HepG2 (cell line): Measurements from ENCODE around the gene P3H4. TPM values are rescaled to one million over a fixed set of nuclear protein-coding genes. Genes with fewer than 3 reads are reported as not detected.

Source experiments
- BRD4 ChIP-seq: sonication (generic); formaldehyde crosslinking; IDR thresholded peaks from 2 replicates; pipeline ENCODE4 v1.4.0; 2020; ENCODE audit warnings: missing genetic modification reagents
- CC2D1A ChIP-seq: sonication (generic); formaldehyde crosslinking; IDR thresholded peaks from 2 replicates; pipeline ENCODE4 v1.8.1; 2023; ENCODE audit warnings: mild to moderate bottlenecking, missing genetic modification reagents
- GABPA ChIP-seq, 2 experiments: IDR thresholded peaks; 2 replicates each; pipeline ENCODE4 v1.6.1; 2011 to 2016; ENCODE audit warnings: low read depth in 2 of 2, low read length in 1 of 2, missing biosample characterization in 1 of 2, missing genetic modification characterization in 1 of 2
- NFE2L2 ChIP-seq: fragments of 150-350 bp; IDR thresholded peaks from 2 replicates; pipeline ENCODE4 v1.6.1; 2014; ENCODE audit warnings: low read length
- RFX3 ChIP-seq: IDR thresholded peaks from 2 replicates; pipeline ENCODE4 v1.6.1; 2016; ENCODE audit warnings: missing biosample characterization, missing genetic modification reagents
- SNAI1 ChIP-seq: sonication (generic); formaldehyde crosslinking; IDR thresholded peaks from 2 replicates; pipeline ENCODE4 v1.5.0; 2020; ENCODE audit warnings: mild to moderate bottlenecking, missing genetic modification reagents, borderline replicate concordance
- SOX5 ChIP-seq: IDR thresholded peaks from 2 replicates; pipeline ENCODE4 v1.6.1; 2016; ENCODE audit warnings: borderline replicate concordance
- U2AF1 ChIP-seq: fragments of 200-400 bp; formaldehyde crosslinking; optimal IDR thresholded peaks from 2 replicates; pipeline ENCODE3; 2017; ENCODE audit warnings: mild to moderate bottlenecking, low read depth, low read length
- ZEB1 ChIP-seq: IDR thresholded peaks from 2 replicates; pipeline ENCODE4 v1.6.1; 2012; ENCODE audit warnings: mild to moderate bottlenecking, low read depth, inconsistent platforms; ENCODE audit not compliant: insufficient replicate concordance
- ZFX ChIP-seq: sonication (generic); formaldehyde crosslinking; IDR thresholded peaks from 2 replicates; pipeline ENCODE4 v1.4.0; 2020; ENCODE audit warnings: mild to moderate bottlenecking, low read depth, missing genetic modification reagents, moderate library complexity
- ZIK1 ChIP-seq: sonication (generic); formaldehyde crosslinking; IDR thresholded peaks from 2 replicates; pipeline ENCODE4 v1.5.0; 2020; ENCODE audit warnings: mild to moderate bottlenecking, low read depth, missing genetic modification reagents, borderline replicate concordance
- ZNF17 ChIP-seq: sonication (generic); formaldehyde crosslinking; IDR thresholded peaks from 2 replicates; pipeline ENCODE4 v1.5.0; 2020; ENCODE audit warnings: mild to moderate bottlenecking, missing genetic modification reagents
- ZNF501 ChIP-seq: sonication (generic); formaldehyde crosslinking; IDR thresholded peaks from 2 replicates; pipeline ENCODE4 v1.5.1; 2020; ENCODE audit warnings: mild to moderate bottlenecking, moderate library complexity, missing genetic modification reagents
- ZNF557 ChIP-seq: sonication (generic); formaldehyde crosslinking; IDR thresholded peaks from 2 replicates; pipeline ENCODE4 v1.4.0; 2020; ENCODE audit warnings: missing genetic modification reagents
- ZNF772 ChIP-seq: sonication (generic); formaldehyde crosslinking; IDR thresholded peaks from 2 replicates; pipeline ENCODE4 v1.5.0; 2020; ENCODE audit warnings: mild to moderate bottlenecking, missing genetic modification reagents
- polyA plus RNA-seq, 8 experiments: library from polyadenylated mRNA; depleted of rRNA in 3 of 8; stranded (reverse) in 7 of 8; unstranded in 1 of 8; fragments of >200 nt; fragmentation: Illumina TruSeq in 4 of 8; extraction: Trizol in 4 of 8; gene quantifications; 2 replicates each; pipeline versions ENCODE4 v1.2.1 to v1.2.3, GENCODE V29; 2011 to 2016; ENCODE audit warnings: low read depth in 4 of 8, missing spikeins in 1 of 8, mixed read lengths in 1 of 8; ENCODE audit not compliant: insufficient read depth in 1 of 8
- total RNA-seq, 5 experiments: library from RNA; depleted of rRNA; stranded (reverse); fragments of >200 nt; fragmentation: Illumina TruSeq; extraction: Trizol; gene quantifications; 2 replicates each; pipeline ENCODE4 v1.2.3, GENCODE V29; 2016; ENCODE audit warnings: low read depth in 1 of 5
- TF ChIP-seq, protein P1 (sequence below): IDR thresholded peaks from 2 replicates; pipeline ENCODE4 v1.6.1; 2018; ENCODE audit warnings: missing genetic modification reagents, mild to moderate bottlenecking, missing compliant biosample characterization
- TF ChIP-seq, protein P2 (sequence below): sonication (generic); formaldehyde crosslinking; IDR thresholded peaks from 2 replicates; pipeline ENCODE4 v1.5.0; 2020; ENCODE audit warnings: mild to moderate bottlenecking, missing genetic modification reagents, borderline replicate concordance
- TF ChIP-seq, protein P3 (sequence below): sonication (generic); formaldehyde crosslinking; IDR thresholded peaks from 2 replicates; pipeline ENCODE4 v1.5.0; 2020; ENCODE audit warnings: mild to moderate bottlenecking, missing genetic modification reagents
- TF ChIP-seq, protein P4 (sequence below): sonication (generic); formaldehyde crosslinking; IDR thresholded peaks from 2 replicates; pipeline ENCODE4 v1.4.0; 2020; ENCODE audit warnings: missing genetic modification reagents, mild to moderate bottlenecking, borderline replicate concordance
- TF ChIP-seq, protein P5 (sequence below): sonication (generic); formaldehyde crosslinking; IDR thresholded peaks from 2 replicates; pipeline ENCODE4 v1.5.0; 2020; ENCODE audit warnings: mild to moderate bottlenecking, missing genetic modification reagents

Gene P3H4
- total and polyA plus RNA-seq, 2 of the 13 experiments (the other 11 are each of a cell fraction or from before 2014, with no cell fraction given): 37.1 to 50.6 TPM

DNA sequence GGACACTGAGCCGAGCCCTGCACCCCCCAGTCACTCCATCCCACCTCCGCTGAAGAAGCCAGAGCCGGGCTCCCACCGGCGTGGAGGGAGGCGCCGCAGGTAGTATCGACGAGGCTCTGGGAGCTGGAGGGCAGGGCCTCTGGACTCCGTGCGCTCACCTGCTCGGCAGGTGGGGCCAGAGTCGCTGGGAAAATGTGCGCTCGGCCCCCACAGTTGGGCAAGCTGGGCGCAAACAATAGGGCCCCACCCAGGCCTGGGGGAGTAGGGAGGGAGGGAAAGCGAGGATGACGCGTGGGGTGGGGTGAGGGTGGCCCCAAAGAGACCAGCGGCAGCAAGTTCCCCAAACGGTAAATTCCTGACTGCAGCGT is 25.9 kb downstream of the P3H4 start (continued):
- TF ChIP-seq, protein P1, sequence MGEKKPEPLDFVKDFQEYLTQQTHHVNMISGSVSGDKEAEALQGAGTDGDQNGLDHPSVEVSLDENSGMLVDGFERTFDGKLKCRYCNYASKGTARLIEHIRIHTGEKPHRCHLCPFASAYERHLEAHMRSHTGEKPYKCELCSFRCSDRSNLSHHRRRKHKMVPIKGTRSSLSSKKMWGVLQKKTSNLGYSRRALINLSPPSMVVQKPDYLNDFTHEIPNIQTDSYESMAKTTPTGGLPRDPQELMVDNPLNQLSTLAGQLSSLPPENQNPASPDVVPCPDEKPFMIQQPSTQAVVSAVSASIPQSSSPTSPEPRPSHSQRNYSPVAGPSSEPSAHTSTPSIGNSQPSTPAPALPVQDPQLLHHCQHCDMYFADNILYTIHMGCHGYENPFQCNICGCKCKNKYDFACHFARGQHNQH (CRISPR knock-in tag): no peak
- TF ChIP-seq GABPA (IDR thresholded peaks at IDR 0.05; ENCODE audit: low read depth, low read length): no peak
- TF ChIP-seq GABPA (CRISPR knock-in tag; IDR thresholded peaks at IDR 0.05; ENCODE audit: low read depth): no peak
- TF ChIP-seq U2AF1: no peak
- no peak for TF ChIP-seq ZFX (CRISPR knock-in tag)
- TF ChIP-seq, protein P2, sequence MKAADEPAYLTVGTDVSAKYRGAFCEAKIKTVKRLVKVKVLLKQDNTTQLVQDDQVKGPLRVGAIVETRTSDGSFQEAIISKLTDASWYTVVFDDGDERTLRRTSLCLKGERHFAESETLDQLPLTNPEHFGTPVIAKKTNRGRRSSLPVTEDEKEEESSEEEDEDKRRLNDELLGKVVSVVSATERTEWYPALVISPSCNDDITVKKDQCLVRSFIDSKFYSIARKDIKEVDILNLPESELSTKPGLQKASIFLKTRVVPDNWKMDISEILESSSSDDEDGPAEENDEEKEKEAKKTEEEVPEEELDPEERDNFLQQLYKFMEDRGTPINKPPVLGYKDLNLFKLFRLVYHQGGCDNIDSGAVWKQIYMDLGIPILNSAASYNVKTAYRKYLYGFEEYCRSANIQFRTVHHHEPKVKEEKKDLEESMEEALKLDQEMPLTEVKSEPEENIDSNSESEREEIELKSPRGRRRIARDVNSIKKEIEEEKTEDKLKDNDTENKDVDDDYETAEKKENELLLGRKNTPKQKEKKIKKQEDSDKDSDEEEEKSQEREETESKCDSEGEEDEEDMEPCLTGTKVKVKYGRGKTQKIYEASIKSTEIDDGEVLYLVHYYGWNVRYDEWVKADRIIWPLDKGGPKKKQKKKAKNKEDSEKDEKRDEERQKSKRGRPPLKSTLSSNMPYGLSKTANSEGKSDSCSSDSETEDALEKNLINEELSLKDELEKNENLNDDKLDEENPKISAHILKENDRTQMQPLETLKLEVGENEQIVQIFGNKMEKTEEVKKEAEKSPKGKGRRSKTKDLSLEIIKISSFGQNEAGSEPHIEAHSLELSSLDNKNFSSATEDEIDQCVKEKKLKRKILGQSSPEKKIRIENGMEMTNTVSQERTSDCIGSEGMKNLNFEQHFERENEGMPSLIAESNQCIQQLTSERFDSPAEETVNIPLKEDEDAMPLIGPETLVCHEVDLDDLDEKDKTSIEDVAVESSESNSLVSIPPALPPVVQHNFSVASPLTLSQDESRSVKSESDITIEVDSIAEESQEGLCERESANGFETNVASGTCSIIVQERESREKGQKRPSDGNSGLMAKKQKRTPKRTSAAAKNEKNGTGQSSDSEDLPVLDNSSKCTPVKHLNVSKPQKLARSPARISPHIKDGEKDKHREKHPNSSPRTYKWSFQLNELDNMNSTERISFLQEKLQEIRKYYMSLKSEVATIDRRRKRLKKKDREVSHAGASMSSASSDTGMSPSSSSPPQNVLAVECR (CRISPR knock-in tag): no peak
- TF ChIP-seq, protein P3, sequence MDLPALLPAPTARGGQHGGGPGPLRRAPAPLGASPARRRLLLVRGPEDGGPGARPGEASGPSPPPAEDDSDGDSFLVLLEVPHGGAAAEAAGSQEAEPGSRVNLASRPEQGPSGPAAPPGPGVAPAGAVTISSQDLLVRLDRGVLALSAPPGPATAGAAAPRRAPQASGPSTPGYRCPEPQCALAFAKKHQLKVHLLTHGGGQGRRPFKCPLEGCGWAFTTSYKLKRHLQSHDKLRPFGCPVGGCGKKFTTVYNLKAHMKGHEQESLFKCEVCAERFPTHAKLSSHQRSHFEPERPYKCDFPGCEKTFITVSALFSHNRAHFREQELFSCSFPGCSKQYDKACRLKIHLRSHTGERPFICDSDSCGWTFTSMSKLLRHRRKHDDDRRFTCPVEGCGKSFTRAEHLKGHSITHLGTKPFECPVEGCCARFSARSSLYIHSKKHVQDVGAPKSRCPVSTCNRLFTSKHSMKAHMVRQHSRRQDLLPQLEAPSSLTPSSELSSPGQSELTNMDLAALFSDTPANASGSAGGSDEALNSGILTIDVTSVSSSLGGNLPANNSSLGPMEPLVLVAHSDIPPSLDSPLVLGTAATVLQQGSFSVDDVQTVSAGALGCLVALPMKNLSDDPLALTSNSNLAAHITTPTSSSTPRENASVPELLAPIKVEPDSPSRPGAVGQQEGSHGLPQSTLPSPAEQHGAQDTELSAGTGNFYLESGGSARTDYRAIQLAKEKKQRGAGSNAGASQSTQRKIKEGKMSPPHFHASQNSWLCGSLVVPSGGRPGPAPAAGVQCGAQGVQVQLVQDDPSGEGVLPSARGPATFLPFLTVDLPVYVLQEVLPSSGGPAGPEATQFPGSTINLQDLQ (CRISPR knock-in tag): no peak
- no peak for TF ChIP-seq ZIK1 (CRISPR knock-in tag)
- TF ChIP-seq ZNF557 (CRISPR knock-in tag): no peak
- no peak for TF ChIP-seq NFE2L2
- TF ChIP-seq, protein P4, sequence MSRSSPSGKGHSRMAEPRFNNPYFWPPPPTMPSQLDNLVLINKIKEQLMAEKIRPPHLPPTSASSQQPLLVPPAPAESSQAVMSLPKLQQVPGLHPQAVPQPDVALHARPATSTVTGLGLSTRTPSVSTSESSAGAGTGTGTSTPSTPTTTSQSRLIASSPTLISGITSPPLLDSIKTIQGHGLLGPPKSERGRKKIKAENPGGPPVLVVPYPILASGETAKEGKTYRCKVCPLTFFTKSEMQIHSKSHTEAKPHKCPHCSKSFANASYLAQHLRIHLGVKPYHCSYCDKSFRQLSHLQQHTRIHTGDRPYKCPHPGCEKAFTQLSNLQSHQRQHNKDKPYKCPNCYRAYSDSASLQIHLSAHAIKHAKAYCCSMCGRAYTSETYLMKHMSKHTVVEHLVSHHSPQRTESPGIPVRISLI (CRISPR knock-in tag): no peak
- no peak for TF ChIP-seq SOX5 (CRISPR knock-in tag)
- no peak for TF ChIP-seq RFX3
- TF ChIP-seq ZEB1: peak; percentile 98
- TF ChIP-seq ZNF772 (CRISPR knock-in tag): no peak
- TF ChIP-seq BRD4: no peak
- TF ChIP-seq, protein P5, sequence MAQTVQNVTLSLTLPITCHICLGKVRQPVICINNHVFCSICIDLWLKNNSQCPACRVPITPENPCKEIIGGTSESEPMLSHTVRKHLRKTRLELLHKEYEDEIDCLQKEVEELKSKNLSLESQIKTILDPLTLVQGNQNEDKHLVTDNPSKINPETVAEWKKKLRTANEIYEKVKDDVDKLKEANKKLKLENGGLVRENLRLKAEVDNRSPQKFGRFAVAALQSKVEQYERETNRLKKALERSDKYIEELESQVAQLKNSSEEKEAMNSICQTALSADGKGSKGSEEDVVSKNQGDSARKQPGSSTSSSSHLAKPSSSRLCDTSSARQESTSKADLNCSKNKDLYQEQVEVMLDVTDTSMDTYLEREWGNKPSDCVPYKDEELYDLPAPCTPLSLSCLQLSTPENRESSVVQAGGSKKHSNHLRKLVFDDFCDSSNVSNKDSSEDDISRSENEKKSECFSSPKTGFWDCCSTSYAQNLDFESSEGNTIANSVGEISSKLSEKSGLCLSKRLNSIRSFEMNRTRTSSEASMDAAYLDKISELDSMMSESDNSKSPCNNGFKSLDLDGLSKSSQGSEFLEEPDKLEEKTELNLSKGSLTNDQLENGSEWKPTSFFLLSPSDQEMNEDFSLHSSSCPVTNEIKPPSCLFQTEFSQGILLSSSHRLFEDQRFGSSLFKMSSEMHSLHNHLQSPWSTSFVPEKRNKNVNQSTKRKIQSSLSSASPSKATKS (CRISPR knock-in tag): no peak
- TF ChIP-seq CC2D1A (CRISPR knock-in tag): no peak
- no peak for TF ChIP-seq ZNF17 (CRISPR knock-in tag)
- TF ChIP-seq SNAI1 (CRISPR knock-in tag): 0 out of 2 replicates have a peak, but pooled peaks have one; percentile 84
- TF ChIP-seq ZNF501 (CRISPR knock-in tag): no peak
